GM19239 (cell line): Measurements from ENCODE around the gene C1orf115.
"Not testable (repeated sequence)": the region's sequence is repeated elsewhere in the genome, so short reads cannot be mapped to it uniquely, and the experiment has no call there.

Experiments
- DNase-seq: peaks from one replicate; pipeline ENCODE4 v3.0.0; 2011; ENCODE audit warnings: low spot score; ENCODE audit not compliant: insufficient read length
- FAIRE-seq: peaks from 2 replicates; lab custom pipeline; 2011; peaks lifted over from hg19 to GRCh38; lab: Jason Lieb, UNC

C1orf115 gene

DNA sequence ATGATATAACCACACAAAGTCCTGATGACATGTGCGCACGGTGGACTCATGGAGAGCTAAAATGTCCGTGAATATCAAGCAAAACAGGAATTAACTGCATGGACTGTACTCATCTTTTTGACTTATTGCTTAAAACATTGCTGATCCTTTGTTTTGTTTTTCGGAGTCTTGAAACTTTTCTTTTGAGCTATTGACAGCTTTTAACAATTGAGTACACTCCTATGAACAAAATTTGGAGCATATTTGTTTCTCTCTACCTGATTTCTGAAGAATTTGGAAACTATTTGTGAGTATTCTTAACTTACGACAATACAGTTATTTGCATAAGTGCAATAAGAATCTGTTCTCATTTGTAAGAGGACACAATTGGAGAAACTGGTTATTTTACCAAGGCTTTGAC is 25.8 kb downstream of the C1orf115 start:
- not testable (repeated sequence) for DNase-seq, FAIRE-seq

GRCh38 chr1:220717800-220718640 is 27.9 kb downstream of the C1orf115 start:
- DNase-seq (no peak), FAIRE-seq (no peak)

GRCh38 chr1:220721266-220721665 is 31.1 kb downstream of the C1orf115 start:
- DNase-seq, FAIRE-seq: not testable (repeated sequence)

GRCh38 chr1:220726634-220727033 is 36.5 kb downstream of the C1orf115 start:
- FAIRE-seq (no peak), DNase-seq (no peak)

- FAIRE-seq (no peak), DNase-seq (no peak)
Measured at GRCh38 chr1:220727519-220727918, 37.4 kb downstream of the C1orf115 start.

GRCh38 chr1:220730486-220730885 is 40.3 kb downstream of the C1orf115 start:
- DNase-seq (no peak), FAIRE-seq (no peak)

GRCh38 chr1:220732137-220732536 is 42.0 kb downstream of the C1orf115 start:
- DNase-seq, result no peak

GRCh38 chr1:220732621-220733020 is 42.5 kb downstream of the C1orf115 start:
- no peak for FAIRE-seq
- no peak for DNase-seq

More at GRCh38 chr1:220732137-220732536, 42.0 kb downstream of the C1orf115 start:
- no peak for FAIRE-seq

GRCh38 chr1:220733086-220733601 is 43.0 kb downstream of the C1orf115 start:
- FAIRE-seq, result peak; percentile 74
- DNase-seq, result peak; percentile 58

DNA sequence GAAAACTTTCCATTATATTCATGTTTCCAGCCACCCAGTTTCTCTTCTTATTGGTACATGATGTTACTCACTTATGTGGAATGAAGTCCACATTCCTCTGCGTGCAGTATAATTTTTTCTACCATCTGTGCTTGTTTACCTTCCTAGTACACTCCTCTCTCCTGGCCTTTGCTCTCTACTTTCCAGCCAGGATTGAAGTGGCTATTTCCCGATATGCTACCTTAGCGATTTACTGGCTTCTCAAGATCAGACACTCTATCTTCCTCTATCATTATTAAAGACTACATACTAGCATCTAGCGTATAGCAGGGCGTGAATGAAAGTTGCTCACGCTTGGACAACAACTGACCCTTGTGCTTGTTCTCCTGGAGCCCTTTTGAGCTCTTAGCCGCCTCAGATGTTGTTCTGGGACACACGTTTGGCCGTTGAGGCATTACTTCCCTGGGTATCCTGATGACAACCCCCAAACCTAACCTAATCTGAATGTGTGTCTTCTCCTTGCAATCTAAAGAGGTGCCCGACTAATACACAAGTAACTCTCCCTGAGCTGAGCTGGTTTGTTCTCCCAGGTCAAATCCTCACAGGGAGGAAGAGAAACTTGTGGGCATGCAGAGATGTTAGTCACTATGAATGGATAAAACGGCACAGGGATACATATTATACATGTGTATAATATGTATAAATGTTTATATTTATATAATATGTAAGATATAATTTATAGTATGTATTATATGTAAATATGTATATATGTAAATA is 44.6 kb downstream of the C1orf115 start:
- FAIRE-seq, result no peak
- no peak for DNase-seq

DNA sequence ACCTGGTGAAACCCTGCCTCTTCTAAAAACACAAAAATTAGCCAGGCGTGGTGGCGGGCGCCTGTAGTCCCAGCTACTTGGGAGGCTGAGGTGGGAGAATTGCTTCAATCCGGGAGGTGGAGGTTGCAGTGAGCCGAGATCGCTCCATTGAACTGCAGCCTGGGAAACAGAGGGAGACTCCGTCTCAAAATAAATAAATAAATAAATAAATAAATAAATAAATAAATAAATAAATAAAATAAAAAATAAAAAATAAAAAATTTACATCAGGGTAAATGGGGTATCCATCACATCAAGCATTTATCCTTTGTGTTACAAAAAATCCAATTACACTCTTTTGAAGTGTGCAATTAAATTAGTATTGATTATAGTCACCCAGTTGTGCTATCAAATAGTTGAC is 46.1 kb downstream of the C1orf115 start:
- DNase-seq, FAIRE-seq: not testable (repeated sequence)

DNA sequence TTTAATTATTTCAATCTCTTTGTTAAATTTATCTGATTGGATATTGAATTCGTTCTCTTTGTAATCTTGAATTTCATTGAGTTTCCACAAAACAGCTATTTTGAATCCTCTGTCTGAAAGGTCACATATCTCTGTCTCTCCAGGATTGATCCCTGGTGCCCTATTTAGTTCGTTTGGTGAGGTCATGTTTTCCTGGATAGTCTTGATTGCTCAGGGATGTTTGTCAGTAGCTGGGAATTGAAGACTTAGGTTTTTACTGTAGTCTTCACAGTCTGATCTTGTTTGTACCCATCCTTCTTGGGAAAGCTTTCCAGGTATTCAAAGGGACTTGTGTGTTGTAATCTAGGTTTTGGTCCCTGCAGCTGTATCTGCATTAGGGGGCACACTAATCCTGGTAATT is 51.2 kb downstream of the C1orf115 start:
- no peak for FAIRE-seq
- no peak for DNase-seq

- DNase-seq (no peak), FAIRE-seq (no peak)
Measured at GRCh38 chr1:220741825-220742224, 51.7 kb downstream of the C1orf115 start.

DNA sequence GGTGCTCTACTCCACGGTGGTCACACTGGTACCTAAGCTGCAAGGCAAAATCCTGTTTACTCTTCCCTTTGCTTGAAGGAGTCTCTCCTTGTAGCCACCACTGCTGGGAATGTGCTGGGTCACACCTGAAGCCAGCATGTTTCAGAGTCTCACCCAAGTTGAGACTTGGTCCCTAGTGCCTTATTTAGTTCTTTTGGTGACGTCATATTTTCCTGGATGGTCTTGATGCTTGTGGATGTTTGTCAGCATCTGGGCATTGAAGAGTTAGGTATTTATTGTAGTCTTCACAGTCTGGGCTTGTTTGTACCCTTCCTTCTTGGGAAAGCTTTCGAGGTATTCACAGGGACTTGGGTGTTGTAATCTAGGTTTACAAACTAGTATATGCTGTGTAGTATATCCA is 52.4 kb downstream of the C1orf115 start:
- no peak for FAIRE-seq

DNA sequence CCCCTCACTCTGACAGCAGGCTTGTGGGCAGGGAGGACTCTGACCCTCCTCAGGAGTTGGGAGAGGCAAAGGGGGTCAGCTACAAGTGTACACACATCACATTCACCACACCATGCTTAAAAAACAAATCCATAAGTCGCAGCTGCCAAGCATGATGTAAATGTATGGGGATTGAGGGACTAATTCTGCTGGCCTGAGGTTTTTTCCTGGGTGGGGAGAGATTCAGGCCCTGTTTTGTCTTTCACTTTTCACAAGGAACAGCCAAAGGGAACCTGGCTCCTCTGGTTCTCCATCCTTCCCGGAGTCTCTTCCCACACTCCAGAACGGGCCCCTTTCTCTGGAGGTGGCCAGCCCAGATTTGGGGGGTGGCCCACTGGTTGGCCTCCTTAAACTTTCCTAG is 56.7 kb downstream of the C1orf115 start:
- FAIRE-seq, result no peak
- no peak for DNase-seq

More for the DNA sequence above, 52.4 kb downstream of the C1orf115 start:
- DNase-seq, result no peak

DNA sequence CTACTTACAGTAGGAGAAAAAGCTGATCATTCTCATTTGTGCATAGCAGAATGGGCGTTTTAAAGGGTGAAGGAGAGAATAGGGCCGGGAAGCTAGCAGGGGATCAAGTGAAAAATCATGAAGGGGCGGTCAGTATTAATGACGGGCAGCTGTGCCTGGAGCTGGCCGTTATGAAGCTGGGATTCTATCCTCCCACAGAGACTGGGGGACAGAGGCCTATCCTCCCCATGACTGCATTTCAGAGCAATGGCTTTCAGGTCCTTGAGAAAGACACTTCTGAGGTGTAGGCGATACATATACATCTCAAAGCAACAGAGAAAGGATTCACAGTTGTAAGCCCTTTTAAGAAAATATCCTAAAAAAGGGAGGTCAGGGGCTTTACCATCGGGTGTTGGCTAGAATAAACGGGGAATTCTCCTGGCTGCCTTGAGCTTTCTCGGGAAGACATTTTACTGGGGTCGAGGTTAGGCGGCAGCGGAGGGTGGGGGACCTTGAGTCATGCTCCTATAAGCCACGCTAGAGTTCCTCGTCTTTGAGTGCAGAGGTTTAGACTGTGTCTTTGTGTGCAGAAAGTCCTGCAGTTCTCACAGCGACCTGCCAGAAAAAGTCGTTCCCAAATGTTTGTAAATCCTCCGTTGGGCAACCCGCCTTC is 57.4 kb downstream of the C1orf115 start:
- DNase-seq, result no peak
- FAIRE-seq, result no peak

DNA sequence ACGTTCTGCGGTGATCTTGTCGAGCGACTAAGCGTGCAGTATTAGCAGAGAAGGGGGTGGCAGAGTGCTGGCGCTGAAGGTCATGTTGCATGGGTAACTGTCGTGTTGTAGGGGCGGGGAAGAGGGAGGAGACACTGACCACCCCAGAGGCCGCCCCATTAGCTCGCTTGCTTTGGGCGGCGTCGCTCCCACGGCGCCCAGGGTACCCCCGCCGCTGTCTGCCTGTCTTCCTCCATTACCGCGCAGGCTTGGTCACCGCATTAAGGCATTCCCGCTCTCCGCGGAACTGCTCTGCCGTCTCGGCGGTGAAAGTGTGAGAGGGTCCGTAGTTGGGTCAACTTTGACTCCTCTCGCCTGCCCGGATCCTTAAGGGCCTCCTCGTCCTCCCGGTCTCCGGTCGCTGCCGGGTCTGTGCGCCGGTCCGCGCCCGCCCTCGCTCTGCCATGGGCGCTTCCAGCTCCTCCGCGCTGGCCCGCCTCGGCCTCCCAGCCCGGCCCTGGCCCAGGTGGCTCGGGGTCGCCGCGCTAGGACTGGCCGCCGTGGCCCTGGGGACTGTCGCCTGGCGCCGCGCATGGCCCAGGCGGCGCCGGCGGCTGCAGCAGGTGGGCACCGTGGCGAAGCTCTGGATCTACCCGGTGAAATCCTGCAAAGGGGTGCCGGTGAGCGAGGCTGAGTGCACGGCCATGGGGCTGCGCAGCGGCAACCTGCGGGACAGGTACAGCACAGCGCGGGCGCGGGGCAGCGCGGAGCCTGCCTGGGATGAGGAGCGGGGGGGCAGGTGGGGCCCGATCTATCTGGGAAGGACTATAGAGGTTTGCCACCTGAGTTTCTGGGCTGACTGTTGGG is 58.1 kb downstream of the C1orf115 start, which contains the start of gene MTARC2:
TSS of gene MTARC2 (plus strand) at position 234 of the 846 bp plus-strand sequence. CDS start at position 444, 210 bp downstream.
- DNase-seq (no peak), FAIRE-seq (no peak)
